ENCODE data around the gene ACTA1.
"Not testable (repeated sequence)": the region's sequence is repeated elsewhere in the genome, so short reads cannot be mapped to it uniquely, and the experiment has no call there.

ACTA1 gene

DNA sequence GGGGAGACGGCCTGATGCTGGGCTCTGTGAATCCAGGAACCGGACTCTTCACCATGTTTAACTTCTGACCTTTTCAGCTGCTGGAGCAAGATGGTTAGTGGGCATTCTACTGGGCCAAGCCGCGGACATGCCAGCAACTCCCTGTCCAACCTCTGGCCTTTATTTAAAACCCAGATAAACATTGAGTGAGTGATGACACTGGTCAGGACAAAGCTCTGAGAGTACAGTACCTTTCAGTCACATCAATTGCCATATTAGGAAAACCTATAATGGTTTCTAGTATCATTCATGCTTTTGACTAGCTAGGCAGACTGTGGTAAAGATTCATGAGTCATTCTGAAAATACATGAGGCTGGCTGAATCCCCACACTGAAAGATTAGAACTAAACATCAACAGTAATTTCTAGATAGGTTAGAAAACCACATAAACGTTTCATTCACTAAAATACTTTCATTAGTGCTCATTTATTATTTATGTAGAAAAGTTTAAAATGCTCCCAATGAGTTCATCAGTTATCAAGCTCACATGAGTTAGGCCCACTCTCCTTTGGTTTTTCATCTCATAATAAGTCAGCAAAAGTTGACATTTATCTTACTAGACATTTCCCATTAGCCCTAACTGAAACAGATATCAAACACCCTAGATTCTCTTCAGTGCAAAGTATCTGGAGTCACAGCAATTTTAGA lies 7.1 kb upstream of the ACTA1 start:
- no peak for DNase-seq (ENCODE audit: low spot score)

DNA sequence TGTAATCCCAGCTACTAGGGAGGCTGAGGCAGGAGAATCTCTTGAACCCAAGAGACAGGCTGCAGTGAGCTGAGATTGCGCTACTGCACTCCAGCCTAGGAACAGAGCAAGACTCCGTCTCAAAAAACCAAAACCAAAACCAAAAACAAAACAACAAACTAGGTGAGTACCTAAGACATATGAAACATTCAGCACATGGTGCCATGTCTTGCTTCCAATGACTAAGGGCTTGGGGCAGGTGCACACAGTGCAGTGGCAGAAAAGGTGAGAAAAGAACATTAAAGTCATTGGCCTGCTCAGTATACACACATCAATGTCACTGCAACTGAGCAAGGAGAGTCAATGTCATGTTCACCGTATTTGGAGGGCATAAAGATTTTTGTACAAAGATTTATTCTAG lies 4.1 kb upstream of the ACTA1 start:
- no peak for DNase-seq (ENCODE audit: low spot score)

GRCh38 chr1:229437443-229437842 lies 3.5 kb upstream of the ACTA1 start:
- no peak for DNase-seq (ENCODE audit: low spot score)

- DNase-seq (ENCODE audit: low spot score), result no peak
Observed at GRCh38 chr1:229436201-229436600, 2.3 kb upstream of the ACTA1 start.

DNA sequence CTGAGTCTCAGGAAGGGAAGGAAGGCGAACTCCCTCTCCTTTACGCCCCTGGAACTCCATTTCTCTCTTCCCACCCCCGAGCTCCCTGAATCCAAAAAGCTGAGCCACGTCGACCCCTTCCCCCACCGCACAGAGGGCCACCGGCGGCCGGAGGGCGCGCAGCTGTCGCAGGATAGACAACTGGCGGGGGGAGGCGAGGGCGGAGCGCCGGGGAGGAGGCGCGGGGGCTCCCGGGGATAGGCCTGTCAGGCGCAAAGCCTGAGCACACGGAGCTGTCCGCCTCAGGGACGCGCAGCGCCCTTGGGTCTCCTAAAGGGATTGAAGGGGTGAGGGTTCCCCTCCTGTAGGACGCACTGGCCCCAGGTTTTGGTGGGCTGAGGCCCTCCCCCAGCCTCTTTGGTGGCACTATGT lies 752 bp upstream of the ACTA1 start:
- no peak for DNase-seq (ENCODE audit: low spot score)

DNA sequence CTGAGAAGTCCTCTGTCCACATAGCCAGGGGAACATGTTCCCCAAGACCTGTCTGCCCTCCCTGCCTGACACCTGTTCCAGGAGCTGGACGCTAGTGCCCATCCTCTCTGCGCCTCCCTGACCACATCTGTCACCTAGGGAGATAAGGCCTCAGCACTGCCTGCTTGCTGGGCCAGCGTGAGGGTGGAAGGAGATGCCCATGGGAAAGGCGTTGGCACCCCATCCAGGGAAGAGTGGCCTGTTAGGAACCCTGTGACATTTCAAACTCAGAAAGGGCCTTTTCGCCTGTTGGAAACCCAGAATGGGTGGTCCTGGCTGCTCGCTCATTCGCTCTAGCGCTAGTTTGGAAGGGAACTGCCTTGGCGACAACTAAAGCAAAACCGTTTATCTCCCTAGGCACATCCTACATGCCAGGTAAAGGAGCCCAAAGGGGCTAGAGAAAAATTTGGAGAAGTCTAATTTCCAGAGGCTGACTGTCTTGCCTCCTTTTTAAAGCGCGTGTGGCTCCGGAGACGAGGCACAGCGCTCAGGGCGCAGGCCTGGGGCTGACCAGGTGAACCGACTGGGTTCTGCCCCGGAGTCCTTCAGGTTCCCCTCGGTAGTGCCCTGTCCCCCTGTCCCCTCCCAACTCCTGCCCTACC lies 410 bp downstream of the ACTA1 start:
- no peak for DNase-seq (ENCODE audit: low spot score)

DNA sequence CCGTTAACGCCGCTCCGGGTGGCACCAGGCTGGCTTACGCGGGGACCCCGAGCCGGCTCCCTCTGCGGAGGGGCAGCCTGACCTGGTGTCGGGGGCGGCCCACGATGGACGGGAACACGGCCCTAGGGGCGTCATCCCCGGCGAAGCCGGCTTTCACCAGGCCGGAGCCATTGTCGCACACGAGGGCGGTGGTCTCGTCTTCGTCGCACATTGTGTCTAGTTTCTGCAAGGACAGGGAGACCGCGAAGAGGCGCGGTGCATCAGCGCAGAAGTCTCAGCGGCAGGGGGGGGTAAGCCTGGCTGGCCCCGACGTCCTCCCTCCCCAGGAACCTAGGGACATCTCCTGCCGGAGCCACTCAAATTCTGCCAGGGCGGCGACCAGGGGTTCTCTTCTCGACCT lies 989 bp downstream of the ACTA1 start:
- DNase-seq (ENCODE audit: low spot score), result no peak

DNA sequence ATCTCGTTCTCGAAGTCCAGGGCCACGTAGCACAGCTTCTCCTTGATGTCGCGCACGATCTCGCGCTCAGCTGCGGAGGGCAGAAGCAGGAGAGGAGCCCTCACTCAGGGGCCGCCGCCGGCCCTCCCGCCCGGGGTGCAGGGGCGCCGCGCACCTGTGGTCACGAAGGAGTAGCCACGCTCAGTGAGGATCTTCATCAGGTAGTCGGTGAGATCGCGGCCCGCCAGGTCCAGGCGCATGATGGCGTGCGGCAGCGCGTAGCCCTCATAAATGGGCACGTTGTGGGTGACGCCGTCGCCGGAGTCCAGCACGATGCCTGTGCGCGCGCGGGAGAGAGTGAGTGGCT lies 1.8 kb downstream of the ACTA1 start:
- no peak for DNase-seq (ENCODE audit: low spot score)

DNA sequence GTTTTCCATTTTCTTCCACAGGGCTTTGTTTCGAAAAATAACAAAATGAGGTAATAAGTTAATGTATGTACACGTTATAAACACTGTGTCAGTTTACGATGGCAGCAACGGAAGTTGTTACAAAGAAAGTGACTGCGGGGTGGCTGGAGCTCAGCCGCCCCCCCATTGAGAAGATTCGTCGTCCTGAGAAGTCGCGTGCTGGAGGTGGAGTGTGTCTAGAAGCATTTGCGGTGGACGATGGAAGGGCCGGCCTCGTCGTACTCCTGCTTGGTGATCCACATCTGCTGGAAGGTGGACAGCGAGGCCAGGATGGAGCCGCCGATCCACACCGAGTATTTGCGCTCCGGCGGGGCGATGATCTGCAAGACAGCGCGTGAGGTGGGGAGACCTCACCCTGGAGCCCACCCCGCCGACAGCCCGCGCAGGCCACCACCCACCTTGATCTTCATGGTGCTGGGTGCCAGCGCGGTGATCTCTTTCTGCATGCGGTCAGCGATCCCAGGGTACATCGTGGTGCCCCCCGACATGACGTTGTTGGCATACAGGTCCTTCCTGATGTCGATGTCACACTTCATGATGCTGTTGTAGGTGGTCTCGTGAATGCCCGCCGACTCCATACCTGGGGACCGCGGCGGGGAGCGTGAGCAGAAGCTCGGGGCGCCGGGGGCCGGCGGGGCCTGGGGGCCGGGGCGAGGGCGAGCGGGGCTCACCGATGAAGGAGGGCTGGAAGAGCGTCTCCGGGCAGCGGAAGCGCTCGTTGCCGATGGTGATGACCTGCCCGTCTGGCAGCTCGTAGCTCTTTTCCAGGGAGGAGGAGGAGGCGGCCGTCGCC lies 2.4 kb downstream of the ACTA1 start:
- DNase-seq (ENCODE audit: low spot score), result no peak

DNA sequence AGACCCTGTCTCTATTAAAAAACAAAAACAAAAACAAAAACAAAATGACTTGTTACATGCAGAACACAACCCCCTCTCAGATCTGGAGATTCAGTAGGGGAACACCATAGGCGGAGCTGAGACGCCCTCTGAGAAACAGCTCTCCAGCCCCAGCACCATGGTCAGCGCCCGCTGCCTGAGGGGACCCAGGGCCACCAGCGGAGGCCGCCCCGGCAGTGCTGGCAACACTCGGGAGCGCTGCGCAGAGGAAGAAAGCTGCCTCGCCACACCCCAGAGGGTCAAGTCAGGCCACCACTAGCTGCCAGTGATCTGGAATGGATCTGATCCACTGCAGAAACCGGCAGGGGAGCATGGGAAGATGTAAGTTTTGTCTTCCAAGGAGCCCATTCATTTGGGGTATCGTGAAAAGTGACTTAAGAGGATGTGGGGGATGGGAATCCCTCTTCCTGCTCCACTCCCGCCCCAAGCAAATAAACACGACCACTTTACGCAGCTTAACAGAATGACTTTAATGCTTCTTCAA lies 3.1 kb downstream of the ACTA1 start:
- no peak for DNase-seq (ENCODE audit: low spot score)

DNA sequence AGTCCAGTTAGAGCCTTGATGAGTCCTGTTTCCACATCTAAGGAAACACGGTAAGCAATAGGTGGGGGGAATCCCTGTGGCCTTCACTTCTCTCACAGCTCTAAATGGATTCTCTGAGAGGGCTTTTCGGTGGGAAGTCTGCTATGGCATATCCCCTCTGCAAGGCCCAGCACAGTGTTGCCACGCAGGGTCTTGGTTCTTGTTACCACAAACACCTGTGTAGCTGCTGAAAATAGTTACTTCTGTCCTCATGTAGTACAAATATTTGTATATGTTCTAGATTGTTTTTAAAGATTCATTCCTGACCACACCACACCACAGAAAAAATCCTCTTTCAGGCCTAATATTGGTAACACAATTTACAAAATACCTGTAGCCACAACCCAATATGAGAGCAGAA lies 5.6 kb downstream of the ACTA1 start:
- no peak for DNase-seq (ENCODE audit: low spot score)

- no peak for DNase-seq (ENCODE audit: low spot score)
Observed at GRCh38 chr1:229427572-229427971, 6.3 kb downstream of the ACTA1 start.

- DNase-seq (ENCODE audit: low spot score), result no peak
Observed at GRCh38 chr1:229425564-229426159, 8.2 kb downstream of the ACTA1 start.

- DNase-seq (ENCODE audit: low spot score), result peak; percentile 70
Observed at GRCh38 chr1:229420765-229421164, 13.1 kb downstream of the ACTA1 start.

DNA sequence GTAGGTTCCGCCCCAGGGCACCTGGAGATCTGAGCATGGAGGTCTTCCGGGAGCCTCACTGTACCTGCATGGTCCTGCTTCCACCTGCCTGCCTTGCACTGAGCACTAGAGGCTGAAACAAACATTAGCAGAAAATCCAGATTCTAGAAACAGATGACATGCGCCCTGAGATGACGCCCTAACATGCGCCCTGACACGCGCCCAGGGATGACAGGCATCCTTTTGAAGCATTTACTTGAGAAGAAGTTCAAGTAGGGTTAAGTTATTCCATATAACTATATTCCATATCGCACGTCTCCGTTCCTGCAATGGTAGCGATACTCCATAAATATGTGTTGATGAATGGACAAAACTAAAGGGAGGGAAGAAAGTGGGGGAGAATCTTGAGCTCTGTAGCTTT lies 13.7 kb downstream of the ACTA1 start:
- DNase-seq (ENCODE audit: low spot score), result no peak

DNA sequence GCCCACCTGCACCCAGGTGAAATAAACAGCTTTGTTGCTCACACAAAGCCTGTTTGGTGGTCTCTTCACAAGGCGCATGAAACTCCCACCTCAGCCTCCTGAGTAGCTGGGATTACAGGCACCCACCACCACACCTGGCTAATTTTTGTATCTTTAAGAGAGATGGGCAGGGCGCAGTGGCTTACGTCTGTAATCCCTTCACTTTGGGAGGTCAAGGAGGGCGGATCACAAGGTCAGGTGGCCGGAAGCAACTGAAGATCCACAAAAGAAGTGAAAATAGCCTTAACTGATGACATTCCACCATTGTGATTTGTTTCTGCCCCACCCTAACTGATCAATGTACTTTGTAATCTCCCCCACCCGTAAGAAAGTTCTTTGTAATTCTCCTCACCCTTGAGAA lies 15.3 kb downstream of the ACTA1 start:
- DNase-seq (ENCODE audit: low spot score), result not testable (repeated sequence)

DNA sequence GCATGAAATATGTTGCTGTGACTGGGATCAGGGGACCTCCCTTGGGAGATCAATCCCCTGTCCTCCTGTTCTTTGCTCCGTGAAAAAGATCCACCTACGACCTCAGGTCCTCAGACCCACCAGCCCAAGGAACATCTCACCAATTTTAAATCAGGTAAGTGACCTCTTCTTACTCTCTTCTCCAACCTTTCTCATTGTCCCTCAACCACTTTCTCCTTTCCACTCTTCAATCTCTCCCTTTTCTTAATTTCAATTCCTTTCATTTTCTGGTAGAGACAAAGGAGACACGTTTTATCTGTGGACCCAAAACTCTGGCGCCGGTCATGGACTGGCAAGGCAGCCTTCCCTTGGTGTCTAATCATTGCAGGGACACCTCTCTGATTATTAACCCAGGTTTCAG lies 21.1 kb downstream of the ACTA1 start:
- DNase-seq (ENCODE audit: low spot score), result not testable (repeated sequence)

- no peak for DNase-seq (ENCODE audit: low spot score)
Observed at GRCh38 chr1:229412056-229412455, 21.8 kb downstream of the ACTA1 start.

DNA sequence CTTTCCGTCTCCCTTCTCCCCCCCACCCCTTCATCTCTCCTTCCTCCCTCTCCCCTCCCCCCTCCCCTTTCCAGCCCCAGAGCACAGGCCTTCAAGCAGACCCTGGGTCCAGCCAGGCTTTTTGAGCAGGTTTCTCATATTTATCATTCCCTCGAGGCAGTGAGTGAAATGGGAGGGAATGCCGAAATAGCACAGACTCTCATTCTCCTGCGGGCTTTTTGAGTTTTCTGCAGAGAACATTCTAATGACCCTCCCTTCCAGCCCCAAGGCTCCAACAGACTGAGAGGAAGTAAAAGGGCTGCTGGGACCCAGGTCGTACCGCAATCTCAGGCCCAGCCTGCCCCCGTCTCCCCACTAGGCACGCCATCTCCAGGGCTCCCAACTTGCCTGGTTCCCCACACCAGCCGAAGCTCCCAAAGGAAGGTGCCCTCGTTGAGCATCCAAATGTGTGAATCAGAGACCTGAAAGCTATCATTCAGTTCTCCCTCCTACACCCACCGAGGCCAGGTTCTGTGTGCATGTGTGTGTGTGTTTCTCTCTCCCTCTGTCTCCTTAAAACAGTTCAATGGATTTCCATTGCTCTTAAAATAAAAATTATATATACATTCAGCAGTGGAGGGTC lies 22.3 kb downstream of the ACTA1 start:
- no peak for DNase-seq (ENCODE audit: low spot score)

DNA sequence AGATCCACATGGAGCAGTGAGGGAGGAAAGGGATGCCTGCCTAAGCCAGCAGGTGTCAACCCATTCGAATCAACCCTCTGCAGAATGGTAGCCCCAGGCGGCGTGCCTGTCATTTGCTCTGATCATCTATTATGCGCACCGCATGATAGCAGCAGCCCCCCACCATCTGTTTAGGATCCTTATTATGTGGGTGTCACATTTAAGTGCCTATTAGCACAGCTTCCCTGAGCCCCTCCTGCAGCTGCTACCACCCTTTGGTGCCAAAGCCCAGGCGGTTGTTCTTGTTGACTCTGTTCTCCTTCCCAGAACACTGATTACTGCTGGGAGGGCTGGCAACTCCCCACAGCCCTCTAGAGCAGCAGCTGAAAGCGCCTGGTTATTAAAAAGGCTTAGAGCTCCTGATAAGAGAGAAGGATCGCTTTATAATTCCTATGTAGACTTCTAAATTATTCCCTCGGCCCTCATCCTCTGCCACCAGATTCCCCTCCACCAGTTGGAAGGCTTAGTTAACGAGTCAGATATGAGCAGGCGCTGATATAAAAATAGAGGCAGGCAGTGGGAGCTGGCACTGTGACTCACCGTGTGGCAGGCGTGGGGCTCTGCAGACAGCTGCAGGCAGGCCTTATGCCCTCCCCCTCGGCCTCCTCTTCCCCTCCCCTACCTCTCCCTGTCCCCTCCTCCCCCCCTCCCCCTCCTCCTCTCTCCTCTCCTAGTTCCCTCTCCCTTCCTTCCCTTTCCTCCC lies 23.0 kb downstream of the ACTA1 start:
- DNase-seq (ENCODE audit: low spot score), result peak; percentile 70

- DNase-seq (ENCODE audit: low spot score), result no peak
Observed at GRCh38 chr1:229410370-229410691, 23.6 kb downstream of the ACTA1 start.
